H1 (cell line): ENCODE data around the gene GALNT9. TPM values are rescaled to one million over a fixed set of nuclear protein-coding genes. Genes with fewer than 3 reads are reported as not detected.

Experiments used
- CTCF ChIA-PET: fragments of 300-600 bp; sonication (Branson Sonifier 250); formaldehyde crosslinking; loops from one replicate; lab custom pipeline; 2021; ENCODE audit not compliant: partially characterized antibody; lab: Charles Lee
- POLR2A ChIA-PET: fragments of 300-600 bp; sonication (Branson Sonifier 250); formaldehyde crosslinking; loops from one replicate; lab custom pipeline; 2021; ENCODE audit warnings: inconsistent platforms; ENCODE audit not compliant: partially characterized antibody; lab: Charles Lee
- DNase-seq, 2 experiments: peaks; one replicate each; pipeline versions ENCODE4 v3.0.0 to v3.0.0-alpha.2; 2010 to 2022; ENCODE audit warnings: low spot score in 2 of 2, low read depth in 1 of 2, mixed read lengths in 1 of 2
- FAIRE-seq: peaks from 2 replicates; lab custom pipeline; 2011; peaks lifted over from hg19 to GRCh38; lab: Jason Lieb, UNC
- H2AFZ ChIP-seq: 2 replicates; pipeline ENCODE4 v1.8.1; 2012; ENCODE audit warnings: low read length, inconsistent platforms
- H2AK5ac ChIP-seq: 2 replicates; pipeline ENCODE4 v1.6.1; 2013; ENCODE audit warnings: low read depth, low read length
- H2BK120ac ChIP-seq: replicated peaks from 2 replicates; pipeline ENCODE3; 2013; ENCODE audit warnings: low read depth, low read length, inconsistent platforms
- H2BK12ac ChIP-seq: 2 replicates; pipeline ENCODE4 v1.6.1; 2013; ENCODE audit warnings: low read depth, low read length
- H2BK15ac ChIP-seq: 2 replicates; pipeline ENCODE4 v1.6.1; 2013; ENCODE audit warnings: low read length
- H2BK20ac ChIP-seq: 2 replicates; pipeline ENCODE4 v1.6.1; 2013; ENCODE audit warnings: low read length
- H2BK5ac ChIP-seq: 2 replicates; pipeline ENCODE4 v1.6.1; 2013; ENCODE audit warnings: low read depth, low read length
- H3K14ac ChIP-seq: 2 replicates; pipeline ENCODE4 v1.6.1; 2013; ENCODE audit warnings: inconsistent platforms; ENCODE audit not compliant: insufficient read length
- H3K18ac ChIP-seq: 2 replicates; pipeline ENCODE4 v1.6.1; 2013; ENCODE audit warnings: low read length; ENCODE audit errors: extremely low read depth
- H3K23ac ChIP-seq: 2 replicates; pipeline ENCODE4 v1.6.1; 2013; ENCODE audit warnings: inconsistent platforms; ENCODE audit not compliant: insufficient read length
- H3K23me2 ChIP-seq: 2 replicates; pipeline ENCODE4 v1.6.1; 2013; ENCODE audit warnings: low read depth, low read length
- H3K27ac ChIP-seq: 2 replicates; pipeline ENCODE4 v1.6.1; 2011; ENCODE audit warnings: low read depth, low read length, inconsistent platforms
- H3K27me3 ChIP-seq, 4 experiments: replicated peaks in 1 of 4; 1 replicate in 1 of 4; 2 replicates in 3 of 4; pipeline versions ENCODE4 v1.6.1 to v1.8.1; 2011 to 2013; ENCODE audit warnings: low read length in 3 of 4, mild to moderate bottlenecking in 3 of 4, inconsistent platforms in 2 of 4, mixed read lengths in 2 of 4, moderate library complexity in 1 of 4; ENCODE audit not compliant: control insufficient read depth in 3 of 4, insufficient read depth in 3 of 4; ENCODE audit errors: extremely low read depth in 1 of 4
- H3K36me3 ChIP-seq, 4 experiments: 2 replicates each; pipeline versions ENCODE4 v1.6.1 to v1.8.1; 2011 to 2013; ENCODE audit warnings: mild to moderate bottlenecking in 4 of 4, low read length in 3 of 4, moderate library complexity in 2 of 4, control low read depth in 1 of 4, inconsistent platforms in 1 of 4; ENCODE audit not compliant: insufficient read depth in 4 of 4, control insufficient read depth in 2 of 4
- H3K4ac ChIP-seq: replicated peaks from 2 replicates; pipeline ENCODE3; 2013; ENCODE audit warnings: low read length, low read depth, mixed read lengths, inconsistent platforms; ENCODE audit not compliant: insufficient read length
- H3K4me1 ChIP-seq, 4 experiments: replicated peaks in 1 of 4; 1 replicate in 1 of 4; 2 replicates in 3 of 4; pipeline versions ENCODE4 v1.6.1 to v1.8.1; 2011 to 2013; ENCODE audit warnings: low read length in 3 of 4, inconsistent platforms in 2 of 4, mixed read lengths in 1 of 4; ENCODE audit not compliant: insufficient read depth in 4 of 4, control insufficient read depth in 3 of 4
- H3K4me2 ChIP-seq, 2 experiments: 2 replicates each; pipeline versions ENCODE4 v1.6.1 to v1.8.1; 2011 to 2013; ENCODE audit warnings: low read depth in 2 of 2, low read length in 2 of 2, control low read depth in 1 of 2, inconsistent platforms in 1 of 2, mild to moderate bottlenecking in 1 of 2; ENCODE audit not compliant: insufficient read depth in 1 of 2
- H3K4me3 ChIP-seq, 4 experiments: fragments of 200-600, 300-600 bp in 1 of 4; sonication (generic), shearing (Covaris generic), sonication (Bioruptor Twin) in 1 of 4; 2 replicates each; pipeline versions ENCODE4 v1.5.1 to v1.8.1; 2011 to 2016; ENCODE audit warnings: low read length in 4 of 4, low read depth in 3 of 4, control low read depth in 2 of 4, inconsistent platforms in 2 of 4, mild to moderate bottlenecking in 2 of 4, mixed read lengths in 1 of 4, moderate library complexity in 1 of 4; ENCODE audit not compliant: insufficient read depth in 2 of 4; ENCODE audit errors: extremely low read depth in 1 of 4
- H3K56ac ChIP-seq: replicated peaks from 2 replicates; pipeline ENCODE3; 2013; ENCODE audit warnings: low read depth, mild to moderate bottlenecking, mixed read lengths, low read length, inconsistent platforms; ENCODE audit not compliant: insufficient read length
- H3K79me1 ChIP-seq: 2 replicates; pipeline ENCODE4 v1.6.1; 2013; ENCODE audit warnings: low read depth, low read length, control low read depth
- H3K79me2 ChIP-seq, 2 experiments: 2 replicates each; pipeline versions ENCODE4 v1.6.1 to v1.8.1; 2012 to 2013; ENCODE audit warnings: low read length in 2 of 2, mild to moderate bottlenecking in 2 of 2, inconsistent platforms in 1 of 2; ENCODE audit not compliant: insufficient read depth in 2 of 2, control insufficient read depth in 1 of 2
- H3K9ac ChIP-seq, 4 experiments: replicated peaks in 1 of 4; 1 replicate in 1 of 4; 2 replicates in 3 of 4; pipeline versions ENCODE4 v1.6.1 to v1.8.1; 2011 to 2013; ENCODE audit warnings: low read depth in 3 of 4, low read length in 3 of 4, control low read depth in 2 of 4, mild to moderate bottlenecking in 2 of 4, moderate library complexity in 2 of 4, inconsistent platforms in 1 of 4; ENCODE audit errors: extremely low read depth in 1 of 4
- H3K9me3 ChIP-seq, 2 experiments: 2 replicates each; pipeline versions ENCODE4 v1.6.1 to v1.8.1; 2012 to 2013; ENCODE audit warnings: mild to moderate bottlenecking in 2 of 2, moderate library complexity in 2 of 2, control low read depth in 1 of 2, inconsistent platforms in 1 of 2, low read depth in 1 of 2, low read length in 1 of 2, mixed read lengths in 1 of 2; ENCODE audit not compliant: insufficient read depth in 2 of 2
- H4K20me1 ChIP-seq, 2 experiments: replicated peaks in 1 of 2; 2 replicates each; pipeline versions ENCODE3 to v1.8.1; 2011 to 2013; ENCODE audit warnings: inconsistent platforms in 2 of 2, low read length in 2 of 2, mild to moderate bottlenecking in 1 of 2; ENCODE audit not compliant: insufficient read depth in 2 of 2, control insufficient read depth in 1 of 2
- H4K5ac ChIP-seq: 2 replicates; pipeline ENCODE4 v1.6.1; 2013; ENCODE audit warnings: low read length, low read depth, mixed read lengths, inconsistent platforms; ENCODE audit not compliant: insufficient read length
- H4K8ac ChIP-seq: 2 replicates; pipeline ENCODE4 v1.8.0; 2013; ENCODE audit warnings: mild to moderate bottlenecking, moderate library complexity, low read length, inconsistent platforms; ENCODE audit not compliant: insufficient read depth; ENCODE audit errors: extremely low read depth
- H4K91ac ChIP-seq: replicated peaks from 2 replicates; pipeline ENCODE3; 2013; ENCODE audit warnings: low read length, mixed read lengths, inconsistent platforms; ENCODE audit not compliant: insufficient read length
- CREB1 ChIP-seq: IDR thresholded peaks from 2 replicates; pipeline ENCODE4 v1.6.1; 2012; ENCODE audit warnings: inconsistent platforms
- KDM1A ChIP-seq: fragments of 200-600, 300-600 bp; sonication (generic); IDR thresholded peaks from 2 replicates; pipeline ENCODE4 v1.7.1; 2016; ENCODE audit warnings: mild to moderate bottlenecking, low read length, borderline replicate concordance
- MAX ChIP-seq: IDR thresholded peaks from 2 replicates; pipeline ENCODE4 v1.6.1; 2012; ENCODE audit warnings: inconsistent platforms
- NANOG ChIP-seq: IDR thresholded peaks from 2 replicates; pipeline ENCODE4 v1.6.1; 2011; ENCODE audit warnings: low read length, low read depth, mild to moderate bottlenecking, inconsistent platforms; ENCODE audit not compliant: insufficient read depth, poor library complexity, severe bottlenecking
- NRF1 ChIP-seq: IDR thresholded peaks from 2 replicates; pipeline ENCODE4 v1.6.1; 2011; ENCODE audit warnings: mild to moderate bottlenecking, low read depth, low read length, improper control_type of control experiment
- RBBP5 ChIP-seq: IDR thresholded peaks from 2 replicates; pipeline ENCODE4 v1.7.1; 2012; ENCODE audit warnings: low read depth, mild to moderate bottlenecking, inconsistent platforms, low read length, moderate library complexity, borderline replicate concordance
- TCF12 ChIP-seq: IDR thresholded peaks from 2 replicates; pipeline ENCODE4 v1.6.1; 2011; ENCODE audit warnings: low read depth, mild to moderate bottlenecking, low read length
- YY1 ChIP-seq: IDR thresholded peaks from 2 replicates; pipeline ENCODE4 v1.6.1; 2011; ENCODE audit warnings: low read depth, mild to moderate bottlenecking, low read length
- WGBS, 2 experiments: shearing (Covaris generic) in 1 of 2; methylation state at CpG; one replicate each; pipeline versions ENCODE4 v1.1.6 to v1.1.7; 2013 to 2015; ENCODE audit warnings: low lambda C conversion rate in 2 of 2, mixed read lengths in 2 of 2, inconsistent platforms in 1 of 2, low coverage in 1 of 2, missing lambda C conversion rate in 1 of 2; ENCODE audit not compliant: insufficient replicate concordance in 2 of 2, insufficient coverage in 1 of 2, insufficient read length in 1 of 2; ENCODE audit errors: extremely low coverage in 1 of 2, missing lambda C conversion rate in 1 of 2; 5-methylcytosine and 5-hydroxymethylcytosine counted together
- polyA plus RNA-seq, 7 experiments: library from polyadenylated mRNA; depleted of rRNA in 3 of 7; stranded (reverse) in 5 of 7; unstranded in 2 of 7; fragments of >200 nt in 5 of 7; fragments of 200-250 nt in 2 of 7; gene quantifications; 1 replicate in 5 of 7; 2 replicates in 1 of 7; 4 replicates in 1 of 7; pipeline versions ENCODE4 v1.2.1 to v1.2.3, GENCODE V29; 2011 to 2013; ENCODE audit warnings: missing spikeins in 2 of 7, mixed read lengths in 2 of 7
- total RNA-seq: library from RNA; stranded (reverse); fragmentation: NEBNext Ultra II Directional; extraction: Animal tissue kit (Norgen Biotek cat#: 25700); gene quantifications from 2 replicates; pipeline ENCODE4 v1.2.1, GENCODE V29; 2021

GALNT9 gene
- total and polyA plus RNA-seq, 2 of the 8 experiments (the other 6 are each of a cell fraction or from before 2014, with no cell fraction given) = 2.0 to 3.6 TPM

GRCh38 chr12:132170094-132170636 is 159.2 kb downstream of the GALNT9 start:
- Histone ChIP-seq H2BK20ac (no peak overlapping the region), H2BK120ac (no peak overlapping the region), H3K23me2 (peaks cover 12% of the 10 kb centered on the region; the same call in 1 of the 2 replicates), H4K91ac (no peak overlapping the region), H4K5ac (no peak overlapping the region), H3K18ac (no peak overlapping the region), H2BK5ac (no peak overlapping the region), H2BK12ac (no peak overlapping the region), H3K9me3 (no peaks in the 10 kb centered on the region), H2AFZ (no peak overlapping the region), H3K4ac (no peak overlapping the region), H2BK15ac (no peak overlapping the region), H3K4me3 (no peak overlapping the region), H3K4me2 (no peak overlapping the region), H3K79me1 (no peaks in the 10 kb centered on the region), H3K56ac (no peak overlapping the region), H3K27me3 (peaks cover 0 to 18% (median 14%) of the 10 kb centered on the region in 4 experiments; a peak in 5 of 7 replicates), H3K23ac (no peak overlapping the region), H3K14ac (no peak overlapping the region), H3K27ac (no peak overlapping the region), H3K36me3 (no peaks in the 10 kb centered on the region), H4K8ac (no peak overlapping the region), H4K20me1 (peaks cover 0 to 8% of the 10 kb centered on the region in 2 experiments), H3K9ac (no peak overlapping the region), H2AK5ac (no peak overlapping the region), H3K79me2 (no peaks in the 10 kb centered on the region), H3K4me1 (no peaks in the 10 kb centered on the region)
- POLR2A ChIA-PET = no interaction called here
- no peak for DNase-seq
- 79% methylated on average over 16 of the region's 16 CpGs; no CpG with 5 or more reads in 1 of the 2 experiments for WGBS, 2 experiments
- CTCF ChIA-PET = interaction anchor here (0.6 kb wide), 1 partner anchor 245 kb away, joined by 3 read pairs; no protein-coding TSS in a partner anchor
- no peak for FAIRE-seq
- TF ChIP-seq MAX (no peak), YY1 (no peak), KDM1A (no peak), CREB1 (no peak), NRF1 (no peak), TCF12 (no peak), RBBP5 (no peak), NANOG (no peak)
